ENCODE measurements around the gene DYNLT3. TPM values are rescaled to one million over a fixed set of nuclear protein-coding genes. Genes with fewer than 3 reads are reported as not detected.

The DYNLT3 gene
- polyA plus RNA-seq, 4 donors, result 31.5 to 47.7 (median 39.4) TPM

DNA sequence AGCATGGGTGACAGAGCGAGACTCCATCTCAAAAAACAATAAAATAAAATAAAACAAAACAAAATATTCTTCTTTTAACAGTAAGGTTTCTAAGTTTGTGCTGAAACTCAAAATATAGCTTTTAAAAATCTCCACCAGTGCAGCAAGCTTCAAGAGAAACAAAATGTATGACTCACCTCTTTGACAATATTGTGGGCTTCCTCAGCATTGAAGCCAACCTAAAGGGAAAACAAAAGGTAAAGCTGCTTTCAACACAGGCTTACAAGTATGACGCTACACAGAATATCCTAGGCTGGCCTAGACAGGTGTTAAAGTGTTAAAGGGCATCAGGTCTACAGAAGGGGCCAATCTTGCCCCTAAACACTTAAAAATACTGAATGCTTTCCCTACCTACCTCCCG lies 1.2 kb downstream of the DYNLT3 start:
- DNase-seq (ENCODE audit: low read depth in 4 of 4, low spot score in 2 of 4), result no peak

DNA sequence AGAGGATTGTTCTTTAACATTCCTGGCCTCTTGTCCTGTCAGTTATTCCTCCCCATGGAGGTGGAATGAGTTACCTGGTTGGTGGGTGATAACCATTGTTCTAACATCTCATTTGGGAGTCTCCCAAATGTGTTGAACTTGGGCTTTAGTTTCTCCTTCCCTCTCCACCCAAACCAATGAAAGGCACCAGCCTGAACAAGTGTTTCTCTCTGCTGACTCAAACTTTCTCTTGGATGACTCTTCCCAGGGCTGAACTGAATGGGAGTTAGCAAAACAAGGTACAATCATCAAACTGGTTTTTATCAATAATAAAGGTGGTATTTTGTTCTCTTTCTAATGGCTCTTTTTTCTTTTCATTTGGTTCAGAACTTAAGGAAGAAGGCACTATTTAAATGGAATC lies 2.7 kb downstream of the DYNLT3 start:
- DNase-seq (ENCODE audit: low read depth in 4 of 4, low spot score in 2 of 4), result no peak

DNA sequence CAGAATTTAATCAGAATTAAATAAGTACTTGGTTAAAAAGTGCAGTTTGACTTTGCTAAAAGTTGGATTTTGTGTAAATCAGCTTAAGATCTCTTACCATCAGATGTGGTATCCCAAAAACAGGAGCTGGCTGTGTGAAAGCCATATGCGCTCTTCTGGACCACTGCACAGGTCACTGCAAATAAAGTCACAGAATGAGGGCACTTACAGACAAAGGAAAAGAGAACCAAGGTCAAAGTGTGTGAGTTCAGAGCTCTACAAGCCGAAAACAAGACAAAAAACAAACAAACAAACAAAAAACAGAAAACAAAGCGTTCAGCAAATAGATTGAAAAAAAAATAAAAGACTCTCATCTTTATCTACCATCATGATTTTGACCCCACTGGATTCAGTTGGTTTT lies 6.4 kb downstream of the DYNLT3 start:
- no peak for DNase-seq (ENCODE audit: low read depth in 4 of 4, low spot score in 2 of 4)

DNA sequence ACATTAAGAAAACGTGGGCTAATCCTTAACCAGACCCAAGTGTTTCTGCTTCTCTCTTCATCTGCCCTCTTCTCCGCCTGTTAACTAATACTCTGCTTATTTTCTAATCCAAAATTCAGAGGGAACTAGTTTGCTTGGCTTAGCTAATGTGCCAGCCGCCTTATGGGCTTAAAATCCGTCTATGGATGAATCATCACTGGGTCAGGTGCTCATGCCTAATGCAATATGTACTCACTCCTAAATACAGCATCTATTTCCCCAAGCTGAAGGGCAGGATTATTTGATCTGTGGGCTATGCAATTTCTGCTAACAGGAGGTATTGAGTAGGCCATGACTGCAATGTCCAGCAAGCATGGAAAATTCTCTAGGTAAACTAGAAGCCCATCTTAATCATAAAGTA lies 12.4 kb downstream of the DYNLT3 start:
- DNase-seq (ENCODE audit: low read depth in 4 of 4, low spot score in 2 of 4), result no peak

DNA sequence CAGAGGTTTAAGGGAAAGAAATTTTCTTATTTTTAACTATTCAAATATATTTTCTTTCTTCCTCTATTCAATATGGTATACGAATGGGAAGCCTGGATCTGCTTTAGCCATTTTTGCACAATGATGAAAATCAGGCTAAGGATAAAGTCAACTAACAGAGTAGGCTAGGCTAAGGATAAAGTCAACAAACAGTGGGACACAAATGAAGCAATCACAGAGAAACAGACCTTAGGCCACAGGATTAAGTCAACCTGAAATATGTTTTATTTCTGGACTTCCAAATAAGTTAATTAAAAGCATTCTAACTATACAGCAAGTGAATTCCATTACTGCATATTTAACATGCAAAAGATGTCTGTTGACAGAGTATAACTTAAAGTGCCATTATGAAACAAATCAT lies 17.0 kb downstream of the DYNLT3 start:
- no peak for DNase-seq (ENCODE audit: low read depth in 4 of 4, low spot score in 2 of 4)

DNA sequence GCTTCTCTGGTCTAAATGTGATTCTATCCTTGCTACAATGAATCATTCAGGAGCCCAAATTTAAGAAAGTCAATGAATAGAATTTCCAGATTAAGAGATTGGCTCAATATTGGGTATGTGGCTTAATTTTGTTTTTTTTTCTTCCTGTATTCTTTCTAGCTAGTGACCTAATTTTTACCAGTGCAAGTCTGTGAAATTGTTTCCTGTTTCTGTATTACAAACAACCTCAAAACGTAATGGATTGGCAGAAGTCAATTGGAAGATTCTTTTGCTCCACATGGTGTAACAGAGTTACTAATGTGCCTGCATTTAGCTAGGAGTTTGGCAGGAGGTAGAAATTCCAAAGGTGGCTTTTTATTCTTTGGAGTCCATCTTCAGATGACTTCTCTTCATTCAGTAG lies 17.6 kb downstream of the DYNLT3 start:
- DNase-seq (ENCODE audit: low read depth in 4 of 4, low spot score in 2 of 4), result no peak

DNA sequence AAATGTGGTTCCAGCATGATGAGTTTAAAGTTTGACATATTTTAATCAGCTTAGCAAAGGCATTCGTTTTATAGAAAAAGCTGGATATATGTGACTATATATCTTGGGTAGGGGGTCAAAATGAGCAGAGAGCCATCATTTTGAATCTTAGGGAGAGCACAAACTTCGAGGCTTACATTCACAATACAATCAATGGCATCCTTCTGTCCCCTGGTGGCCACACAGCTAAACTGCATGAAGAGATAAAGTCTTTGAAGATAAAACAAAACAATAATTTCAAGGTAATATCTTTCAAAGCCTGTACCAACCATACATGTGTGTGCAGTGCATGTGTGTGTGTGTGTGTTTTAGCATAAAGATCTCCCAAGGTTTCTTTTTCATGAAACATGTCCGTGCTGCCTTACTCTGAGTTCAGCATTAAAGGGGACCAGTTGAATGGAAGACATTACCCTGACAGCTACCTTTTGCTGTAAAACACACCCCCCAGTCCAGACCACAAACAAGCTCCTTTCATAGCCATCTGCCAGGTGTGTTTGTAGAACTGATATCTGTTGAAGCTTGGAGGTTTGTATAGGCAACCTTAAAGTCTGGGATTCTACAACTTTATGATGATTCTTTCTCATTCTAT lies 22.0 kb downstream of the DYNLT3 start:
- DNase-seq (ENCODE audit: low read depth in 4 of 4, low spot score in 2 of 4), result no peak

DNA sequence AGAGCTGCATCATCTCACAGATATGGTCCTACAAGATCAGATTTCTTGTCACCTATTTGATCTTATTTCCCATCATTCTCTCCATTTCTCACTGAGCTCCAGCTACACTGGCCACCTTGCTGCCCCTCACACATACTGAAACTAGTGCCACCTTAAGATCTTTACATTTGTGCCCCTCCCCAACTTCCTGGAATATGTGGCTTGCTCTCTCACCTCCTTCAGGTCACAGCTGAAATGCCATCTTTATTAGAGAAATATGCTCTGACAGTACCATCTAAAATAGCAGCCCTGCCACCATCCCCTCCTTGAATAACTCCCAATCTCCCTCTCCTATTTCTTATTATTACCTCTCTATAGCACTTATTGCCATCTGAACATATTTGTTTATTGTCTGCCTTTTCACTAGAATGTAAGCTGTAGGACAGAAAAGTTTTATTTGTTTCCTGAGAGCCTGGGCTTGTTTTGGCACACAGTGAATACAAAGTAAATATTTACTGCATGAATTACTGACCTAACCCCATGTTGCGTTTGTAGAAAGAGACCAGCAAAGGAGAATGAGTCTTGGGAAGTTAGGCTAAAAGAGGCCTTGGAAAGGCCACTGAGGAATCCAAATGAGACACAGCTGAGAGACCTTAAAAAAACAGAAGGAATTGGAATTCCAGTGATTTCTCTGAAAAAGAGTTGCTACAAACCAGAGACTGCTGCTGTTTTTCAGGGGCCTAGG lies 22.7 kb downstream of the DYNLT3 start:
- no peak for DNase-seq (ENCODE audit: low read depth in 4 of 4, low spot score in 2 of 4)

DNA sequence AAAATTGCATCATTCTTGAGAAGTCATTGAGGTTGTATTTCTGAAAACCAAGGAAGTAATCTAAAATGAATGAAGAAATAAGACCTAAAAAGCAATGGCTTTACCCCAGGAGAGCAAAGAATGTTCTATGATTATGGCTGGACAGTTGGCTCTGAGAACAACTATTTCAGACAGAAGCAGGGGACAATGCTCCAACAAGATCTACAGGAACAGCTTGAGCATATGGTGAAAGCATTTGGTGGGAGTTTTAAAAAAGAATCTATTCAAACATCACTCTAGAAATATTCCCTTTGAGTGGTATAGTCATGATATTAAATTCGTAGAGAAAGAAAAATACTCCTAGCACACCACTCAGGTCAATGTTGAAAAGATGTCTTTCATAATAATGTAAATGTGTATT lies 26.7 kb downstream of the DYNLT3 start:
- no peak for DNase-seq (ENCODE audit: low read depth in 4 of 4, low spot score in 2 of 4)

DNA sequence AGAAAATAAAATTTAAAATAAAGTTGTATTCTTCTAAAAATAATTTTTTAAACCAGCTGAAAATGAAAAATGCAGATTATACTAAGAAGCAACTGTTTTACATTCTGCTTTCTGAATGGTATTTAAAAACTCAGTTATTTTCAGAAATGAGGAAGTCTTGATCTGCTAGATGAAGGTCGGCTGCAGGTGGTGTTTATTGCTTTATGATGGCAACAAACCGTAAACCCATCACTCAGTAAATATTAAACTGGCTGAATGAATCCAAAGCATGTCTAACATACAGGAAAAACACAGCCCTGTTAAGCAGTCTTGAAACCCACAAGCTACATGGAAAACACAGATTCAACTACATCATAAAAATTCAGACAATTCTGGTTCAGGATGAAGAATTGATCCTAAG lies 29.3 kb downstream of the DYNLT3 start:
- DNase-seq (ENCODE audit: low read depth in 4 of 4, low spot score in 2 of 4), result no peak

DNA sequence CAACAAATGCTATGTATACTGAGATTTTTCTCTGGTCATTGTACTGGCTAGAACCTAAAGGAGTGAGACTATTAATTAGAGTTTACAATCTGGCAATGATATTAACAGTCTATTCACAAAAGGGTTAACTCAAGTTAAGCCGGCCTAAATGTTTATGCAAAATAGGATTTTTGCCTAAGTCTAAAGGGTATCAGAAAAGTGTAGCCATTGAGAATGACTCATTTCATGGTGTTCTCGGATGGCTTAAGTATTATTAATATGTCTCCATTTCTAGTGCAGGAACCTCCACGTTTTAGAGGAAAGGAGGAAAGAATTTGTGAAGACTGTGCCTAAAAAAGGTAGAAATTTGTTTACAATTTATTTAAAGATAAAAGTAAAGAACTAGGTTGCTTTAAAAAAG lies 29.8 kb downstream of the DYNLT3 start:
- no peak for DNase-seq (ENCODE audit: low read depth in 4 of 4, low spot score in 2 of 4)

DNA sequence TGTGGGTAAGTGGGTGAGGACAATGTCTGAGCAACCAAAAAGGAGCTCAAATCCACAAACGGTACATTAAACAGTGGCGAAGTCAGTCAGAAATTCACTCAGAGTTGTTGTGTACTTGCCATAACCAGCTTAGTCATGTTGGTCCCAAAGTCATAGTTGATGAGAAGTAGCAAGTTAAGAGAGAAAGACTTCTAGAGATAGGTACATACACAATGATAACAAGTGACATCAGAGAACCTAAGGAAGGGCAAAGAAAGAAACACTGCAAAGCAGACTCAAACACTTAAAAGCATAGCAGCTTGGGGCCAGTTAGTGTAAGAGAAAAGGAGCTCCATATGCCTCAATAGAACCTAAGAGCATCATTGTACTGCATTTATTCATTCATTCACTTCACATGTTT lies 30.2 kb downstream of the DYNLT3 start:
- no peak for DNase-seq (ENCODE audit: low read depth in 4 of 4, low spot score in 2 of 4)

DNA sequence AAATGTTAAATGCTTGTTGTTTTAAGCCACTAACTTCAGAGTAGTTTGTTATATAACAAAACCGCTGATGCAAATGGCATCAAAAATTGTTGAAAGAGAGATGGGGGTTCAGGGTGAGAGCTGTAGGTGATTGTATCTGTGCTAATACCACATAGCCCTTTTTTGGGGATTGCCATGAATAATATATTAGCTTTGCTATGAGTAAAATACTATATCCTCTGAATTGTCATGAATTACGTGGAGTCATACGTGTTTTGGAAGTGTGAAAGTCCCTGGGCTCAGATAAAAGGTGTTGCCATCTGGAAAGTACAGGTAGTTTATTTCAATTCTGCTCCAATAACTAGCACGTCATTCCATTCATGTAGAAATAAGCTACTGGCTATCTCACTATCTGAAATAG lies 30.6 kb downstream of the DYNLT3 start:
- DNase-seq (ENCODE audit: low read depth in 4 of 4, low spot score in 2 of 4), result no peak

DNA sequence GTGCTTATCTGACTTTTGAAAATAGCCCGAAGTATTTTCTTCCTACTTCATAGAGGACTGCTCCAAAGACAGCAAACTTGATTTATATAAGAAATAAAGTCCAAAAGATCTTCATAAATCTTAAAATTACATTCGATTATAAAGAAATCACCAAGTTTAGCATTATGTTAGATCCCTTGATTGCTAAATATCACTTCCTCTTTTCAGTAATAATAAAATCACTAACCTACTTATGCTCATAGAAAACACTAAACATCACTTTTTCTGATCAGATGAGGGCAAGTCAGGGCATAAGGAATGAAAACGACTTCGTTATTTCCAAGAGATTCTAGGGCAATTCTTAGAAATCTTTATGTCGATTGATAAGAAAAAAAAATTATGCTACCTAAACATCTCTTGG lies 32.0 kb downstream of the DYNLT3 start:
- DNase-seq (ENCODE audit: low read depth in 4 of 4, low spot score in 2 of 4), result no peak

DNA sequence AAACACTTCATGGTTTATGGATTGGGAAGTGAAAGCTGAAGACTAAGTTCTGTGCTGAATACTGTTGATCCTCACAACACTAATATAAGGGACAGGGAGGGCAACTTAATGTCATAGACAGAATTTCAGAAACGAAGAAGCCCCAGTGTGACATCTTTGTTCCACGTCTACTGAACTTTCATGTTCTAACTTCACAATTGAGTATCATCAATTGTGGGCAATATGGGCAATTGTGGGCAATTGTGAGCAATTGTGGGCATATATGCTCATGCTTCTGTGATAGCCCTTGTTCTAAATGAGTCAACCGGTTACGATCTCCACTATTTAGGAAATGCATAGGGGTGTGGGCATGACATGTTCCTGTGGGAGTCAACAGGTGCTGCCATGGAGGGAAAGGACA lies 33.8 kb downstream of the DYNLT3 start:
- DNase-seq (ENCODE audit: low read depth in 4 of 4, low spot score in 2 of 4), result no peak

DNA sequence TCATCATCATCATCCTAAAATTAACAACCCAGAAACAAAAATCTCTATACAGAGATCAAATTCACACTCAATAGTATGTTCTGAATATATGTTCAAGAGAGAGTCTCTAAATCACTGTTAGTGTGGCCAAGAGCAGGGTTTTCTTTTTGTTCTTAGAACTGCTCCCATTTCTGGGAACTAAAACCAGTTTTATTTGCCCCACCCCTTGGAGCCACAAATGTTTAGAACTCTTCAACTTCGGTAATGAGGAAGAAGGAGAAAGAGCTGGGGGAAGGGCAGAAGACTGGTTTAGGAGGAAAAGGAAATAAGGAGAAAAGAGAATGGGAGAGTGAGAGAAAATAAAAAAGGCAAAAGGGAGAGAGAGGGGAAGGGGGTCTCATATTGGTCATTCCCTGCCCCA lies 35.3 kb downstream of the DYNLT3 start:
- DNase-seq (ENCODE audit: low read depth in 4 of 4, low spot score in 2 of 4), result no peak

DNA sequence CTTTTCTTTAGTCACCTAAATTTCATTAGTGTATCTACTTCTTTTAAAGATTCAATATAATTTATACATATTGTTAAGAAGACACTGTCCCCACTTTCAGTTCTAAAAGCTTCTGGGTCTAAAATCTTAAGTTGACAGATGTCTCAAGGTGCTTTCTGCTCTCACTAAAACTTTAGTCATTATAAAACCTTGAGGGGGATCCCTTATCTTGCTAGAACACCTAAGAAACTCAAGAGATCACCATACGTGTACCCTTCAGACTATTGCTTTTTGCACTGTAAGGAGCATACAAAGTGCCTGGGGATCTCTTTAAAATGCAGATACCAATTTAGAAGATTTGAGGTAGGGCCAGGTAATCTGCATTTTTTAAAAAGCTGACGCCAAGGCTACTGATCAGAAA lies 37.4 kb downstream of the DYNLT3 start:
- no peak for DNase-seq (ENCODE audit: low read depth in 4 of 4, low spot score in 2 of 4)

DNA sequence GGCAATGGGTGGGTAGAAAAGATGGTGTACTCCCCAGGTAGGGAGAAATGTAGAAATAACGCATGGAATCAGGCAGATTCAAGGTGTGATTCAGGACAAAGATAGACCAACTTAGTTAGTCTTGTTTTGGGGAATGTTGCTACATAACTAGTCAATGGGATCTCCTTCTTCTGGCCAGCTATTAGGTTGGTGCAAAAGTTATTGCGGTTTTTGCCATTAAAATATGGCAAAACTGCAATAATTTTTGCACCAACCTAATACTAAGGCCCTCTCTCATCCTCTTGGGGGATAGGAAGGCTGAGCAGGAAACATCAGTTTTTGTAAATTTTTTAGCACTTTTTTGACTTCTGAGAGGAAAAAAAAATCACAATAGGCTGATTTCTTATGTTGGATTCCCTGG lies 44.3 kb downstream of the DYNLT3 start:
- DNase-seq (ENCODE audit: low read depth in 4 of 4, low spot score in 2 of 4), result no peak

DNA sequence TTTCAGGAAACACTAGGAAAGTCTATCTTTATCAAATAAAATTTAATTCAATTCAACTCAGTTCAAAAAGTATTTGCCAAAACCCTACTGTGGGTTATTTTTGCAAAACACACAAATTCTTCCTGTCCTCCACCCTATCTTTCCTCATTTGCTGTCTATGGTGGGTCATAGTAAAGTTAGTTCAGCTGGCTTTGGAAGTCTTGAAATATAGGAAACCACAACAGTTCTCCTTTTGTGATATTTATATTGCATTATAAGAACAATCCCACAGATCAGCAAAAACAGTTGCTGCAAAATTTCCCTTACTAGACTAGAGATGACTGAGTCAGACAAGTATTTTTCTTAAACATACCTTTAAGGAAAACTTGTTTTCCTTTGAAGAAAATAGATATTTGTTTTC lies 45.3 kb downstream of the DYNLT3 start:
- no peak for DNase-seq (ENCODE audit: low read depth in 4 of 4, low spot score in 2 of 4)

DNA sequence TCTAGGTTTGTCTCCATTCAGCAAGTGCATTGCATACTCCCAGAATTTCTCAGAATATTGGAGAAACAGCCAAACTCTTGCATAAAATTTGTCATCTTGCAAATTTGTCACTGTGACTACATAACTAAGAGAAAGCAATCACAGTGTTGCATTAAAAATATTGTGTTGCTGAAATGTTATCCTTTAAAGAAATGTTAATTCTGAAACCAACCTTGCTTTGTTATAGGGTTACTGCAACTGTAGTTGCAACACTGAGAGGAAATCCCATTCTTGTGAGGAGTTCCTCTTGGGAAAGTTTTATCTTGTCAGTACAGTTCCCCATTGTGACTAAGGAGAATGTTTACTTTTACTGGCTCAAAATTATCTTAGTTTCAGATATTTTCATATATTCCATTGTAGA lies 46.7 kb downstream of the DYNLT3 start:
- DNase-seq (ENCODE audit: low read depth in 4 of 4, low spot score in 2 of 4), result no peak

DNA sequence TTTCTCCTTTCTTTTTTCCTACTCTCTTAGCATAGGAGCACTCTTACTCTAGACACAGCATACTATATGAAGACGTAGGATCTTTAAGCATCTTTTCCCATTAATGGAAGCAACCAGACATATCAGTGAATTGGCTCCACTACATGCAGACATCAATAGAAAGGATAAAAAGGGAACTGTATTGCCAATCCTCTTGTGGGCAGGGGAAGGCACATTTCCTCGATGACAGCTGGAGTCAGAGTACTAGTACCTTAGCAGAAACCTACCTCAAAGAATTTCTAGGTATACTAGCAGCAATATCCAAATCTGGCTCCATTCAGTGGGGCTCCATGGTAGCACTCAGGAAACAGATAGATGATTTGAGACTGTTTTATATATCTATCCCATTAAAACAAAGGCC lies 47.4 kb downstream of the DYNLT3 start:
- DNase-seq (ENCODE audit: low read depth in 4 of 4, low spot score in 2 of 4), result no peak

DNA sequence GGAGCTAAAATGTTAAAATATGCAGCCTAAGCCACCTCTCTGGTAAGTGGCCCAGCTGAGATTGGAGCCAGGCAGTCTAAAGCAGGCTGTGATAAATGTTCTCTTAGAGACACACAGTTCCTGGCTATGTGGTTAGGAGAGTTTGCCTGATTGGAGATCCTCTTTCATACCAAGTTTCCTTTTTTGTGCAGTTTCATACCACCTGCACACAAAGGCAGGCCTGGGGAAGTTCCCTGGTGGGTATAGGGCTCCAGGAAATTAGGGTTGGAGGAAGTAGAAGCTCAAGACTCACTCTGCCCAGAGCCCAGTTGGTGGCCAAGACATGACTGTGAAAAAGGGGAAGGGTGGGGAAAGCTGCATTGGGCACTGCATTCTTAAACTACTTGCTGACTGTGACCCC lies 50.6 kb downstream of the DYNLT3 start:
- no peak for DNase-seq (ENCODE audit: low read depth in 4 of 4, low spot score in 2 of 4)

DNA sequence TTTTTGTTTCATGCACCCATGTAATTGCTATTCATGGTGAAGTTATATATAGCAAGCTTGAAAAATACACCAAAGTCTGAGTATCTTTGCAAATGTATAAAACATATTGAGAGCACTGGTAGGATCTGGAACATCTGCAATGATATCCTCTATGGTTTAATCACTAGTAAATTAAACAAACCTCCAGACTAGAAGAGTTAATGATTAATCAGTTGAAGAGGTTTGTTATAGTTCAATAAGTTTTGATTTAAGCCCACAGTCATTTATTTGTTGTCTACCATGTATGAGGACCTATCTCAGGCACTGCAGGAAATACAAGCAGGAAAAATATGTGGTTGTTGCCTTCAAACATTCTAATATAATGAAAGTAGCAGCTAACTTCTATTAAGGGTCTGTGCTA lies 51.1 kb downstream of the DYNLT3 start:
- DNase-seq (ENCODE audit: low read depth in 4 of 4, low spot score in 2 of 4), result no peak

Data from left renal cortex interstitium (tissue), 4 donors.